CD14-positive monocyte (primary cell): Measurements from ENCODE around the gene THBS2. TPM values are rescaled to one million over a fixed set of nuclear protein-coding genes. Genes with fewer than 3 reads are reported as not detected.

Experiments
- DNase-seq, 3 donors: peaks; one replicate each; pipeline ENCODE4 v3.0.0-alpha.2; 2011 to 2022
- H2AFZ ChIP-seq: 2 replicates; pipeline ENCODE4 v1.6.0; 2012; ENCODE audit warnings: mild to moderate bottlenecking, low read depth, low read length, inconsistent platforms; ENCODE audit not compliant: insufficient read depth, poor library complexity, severe bottlenecking
- H3K27ac ChIP-seq, 2 donors: 1 replicate in 1 of 2; 2 replicates in 1 of 2; pipeline ENCODE4 v1.5.1; 2012 to 2013; ENCODE audit warnings: low read length in 2 of 2, control low read depth in 1 of 2, inconsistent platforms in 1 of 2, low read depth in 1 of 2, mild to moderate bottlenecking in 1 of 2
- H3K27me3 ChIP-seq, 2 donors: one replicate each; pipeline versions ENCODE4 v1.6.0 to v1.6.1; 2011 to 2013; ENCODE audit warnings: low read length in 2 of 2; ENCODE audit not compliant: control insufficient read depth in 2 of 2, insufficient read depth in 2 of 2
- H3K36me3 ChIP-seq, 2 donors: replicated peaks in 1 of 2; 1 replicate in 1 of 2; 2 replicates in 1 of 2; pipeline versions ENCODE4 v1.5.1 to v1.6.1; 2012 to 2013; ENCODE audit warnings: low read length in 2 of 2, control low read depth in 1 of 2, inconsistent platforms in 1 of 2, mild to moderate bottlenecking in 1 of 2; ENCODE audit not compliant: insufficient read depth in 2 of 2, control insufficient read depth in 1 of 2
- H3K4me1 ChIP-seq, 2 donors: 1 replicate in 1 of 2; 2 replicates in 1 of 2; pipeline versions ENCODE4 v1.5.1 to v1.6.1; 2012 to 2013; ENCODE audit warnings: low read length in 2 of 2, control low read depth in 1 of 2, inconsistent platforms in 1 of 2, mild to moderate bottlenecking in 1 of 2, moderate library complexity in 1 of 2; ENCODE audit not compliant: insufficient read depth in 2 of 2, control insufficient read depth in 1 of 2
- H3K4me2 ChIP-seq: replicated peaks from 2 replicates; pipeline ENCODE3; 2012; ENCODE audit warnings: low read length, moderate library complexity, mild to moderate bottlenecking; ENCODE audit not compliant: poor library complexity, severe bottlenecking; ENCODE audit errors: extremely low read depth
- H3K4me3 ChIP-seq, 3 experiments: fragments of 200-600 bp in 1 of 3; sonication (generic) in 1 of 3; replicated peaks in 1 of 3; 1 replicate in 2 of 3; 2 replicates in 1 of 3; pipeline ENCODE4 v1.5.1; 2011 to 2013; ENCODE audit warnings: low read length in 3 of 3, mild to moderate bottlenecking in 3 of 3, control low read depth in 2 of 3, low read depth in 2 of 3, inconsistent platforms in 1 of 3, moderate library complexity in 1 of 3
- H3K79me2 ChIP-seq: 2 replicates; pipeline ENCODE4 v1.6.0; 2012; ENCODE audit warnings: mild to moderate bottlenecking, control low read depth, inconsistent platforms, low read length, moderate library complexity; ENCODE audit not compliant: insufficient read depth
- H3K9ac ChIP-seq: 2 replicates; pipeline ENCODE4 v1.6.0; 2017; ENCODE audit warnings: low read length, mild to moderate bottlenecking; ENCODE audit not compliant: insufficient read depth, poor library complexity, severe bottlenecking
- H3K9me3 ChIP-seq, 2 donors: replicated peaks in 1 of 2; 1 replicate in 1 of 2; 2 replicates in 1 of 2; pipeline versions ENCODE4 v1.5.1 to v1.6.1; 2012 to 2013; ENCODE audit warnings: low read length in 2 of 2, control low read depth in 1 of 2; ENCODE audit not compliant: control insufficient read depth in 1 of 2, insufficient read depth in 1 of 2
- H4K20me1 ChIP-seq: 2 replicates; pipeline ENCODE4 v1.6.0; 2012; ENCODE audit warnings: mild to moderate bottlenecking, low read length, control low read depth, moderate library complexity; ENCODE audit not compliant: insufficient read depth
- H3K27ac Mint-ChIP-seq, 7 donors: one replicate each; pipeline ENCODE4 v1.8.0; 2020; ENCODE audit warnings: mild to moderate bottlenecking in 7 of 7, mixed read lengths in 7 of 7, moderate library complexity in 6 of 7, inconsistent platforms in 2 of 7
- H3K27me3 Mint-ChIP-seq, 3 donors: one replicate each; pipeline ENCODE4 v1.8.0; 2021 to 2022; ENCODE audit warnings: low read depth in 3 of 3, mild to moderate bottlenecking in 3 of 3, mixed read lengths in 3 of 3, moderate library complexity in 3 of 3, inconsistent platforms in 1 of 3
- H3K36me3 Mint-ChIP-seq, 2 donors: one replicate each; pipeline ENCODE4 v1.8.0; 2020; ENCODE audit warnings: mixed read lengths in 2 of 2, inconsistent platforms in 1 of 2, mild to moderate bottlenecking in 1 of 2
- H3K4me1 Mint-ChIP-seq: one replicate; pipeline ENCODE4 v1.8.0; 2020; ENCODE audit warnings: mild to moderate bottlenecking, mixed read lengths
- H3K4me3 Mint-ChIP-seq, 2 donors: one replicate each; pipeline ENCODE4 v1.8.0; 2020; ENCODE audit warnings: mild to moderate bottlenecking in 2 of 2, mixed read lengths in 2 of 2, moderate library complexity in 1 of 2
- H3K9me3 Mint-ChIP-seq, 7 donors: one replicate each; pipeline ENCODE4 v1.8.0; 2020 to 2022; ENCODE audit warnings: mixed read lengths in 7 of 7, mild to moderate bottlenecking in 6 of 7, moderate library complexity in 6 of 7, inconsistent platforms in 2 of 7
- WGBS: methylation state at CpG from one replicate; pipeline ENCODE4 v1.1.5; 2013; ENCODE audit warnings: missing lambda C conversion rate; ENCODE audit not compliant: insufficient coverage; 5-methylcytosine and 5-hydroxymethylcytosine counted together
- intact Hi-C, 2 donors: fragments of 100-400 bp; cut with micrococcal nuclease; formaldehyde crosslinking; loops; one replicate each; pipeline versions ENCODE4 v1.15.0 to v1.15.1; 2023
- polyA plus RNA-seq, 3 donors: library from polyadenylated mRNA; depleted of rRNA in 1 of 3; unstranded in 2 of 3; stranded (reverse) in 1 of 3; fragments of 300-500 nt in 2 of 3; fragments of >200 nt in 1 of 3; fragmentation: Illumina TruSeq in 2 of 3; gene quantifications; 1 replicate in 2 of 3; 2 replicates in 1 of 3; pipeline ENCODE4 v1.2.3, GENCODE V29; 2012 to 2021
- TF ChIP-seq, protein P1 (sequence below): fragments of 200-600 bp; IDR thresholded peaks from one replicate; pipeline ENCODE4 v1.8.0; 2022; ENCODE audit warnings: antibody characterized with exemption, mild to moderate bottlenecking

Gene THBS2
- polyA plus RNA-seq, 3 donors, result 0.01 to 0.03 TPM; not detected in 1

DNA sequence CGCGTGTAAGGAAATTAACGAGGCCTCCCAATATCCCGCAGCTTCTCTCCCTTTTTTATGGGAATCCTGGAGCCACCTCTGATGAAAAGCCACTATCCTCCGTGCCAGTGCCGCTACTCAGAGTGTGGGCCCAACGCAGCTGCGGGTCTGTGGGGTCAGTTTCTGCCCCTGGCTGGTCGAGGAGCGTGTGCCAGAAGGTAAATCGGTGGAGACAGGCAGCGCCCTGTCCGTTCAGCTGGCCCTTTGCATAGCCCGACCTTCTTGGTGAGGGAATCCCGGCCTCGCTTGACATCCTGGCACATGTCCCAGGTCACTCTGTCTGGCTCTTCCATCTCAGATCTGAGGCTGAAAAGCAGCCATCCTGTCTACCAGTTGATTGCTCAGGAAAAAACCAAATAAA, 4.6 kb downstream of the THBS2 start:
- Histone ChIP-seq H3K27me3 (peaks cover 30 to 43% of the 10 kb centered on the region in 2 donors), H3K4me3 (no peak overlapping the region), H3K36me3 (no peaks in the 10 kb centered on the region), H3K4me2 (no peak overlapping the region), H3K9me3 (peaks cover 14 to 15% of the 10 kb centered on the region in 2 donors), H3K27ac (no peak overlapping the region), H3K9ac (no peak overlapping the region), H2AFZ (no peak overlapping the region), H3K79me2 (no peaks in the 10 kb centered on the region), H4K20me1 (no peaks in the 10 kb centered on the region), H3K4me1 (peaks cover 0 to 9% of the 10 kb centered on the region in 2 donors)
- no peak overlapping the region for H3K4me3 Mint-ChIP-seq
- peaks cover 0 to 6% of the 10 kb centered on the region in 2 donors for H3K36me3 Mint-ChIP-seq
- no peak overlapping the region for H3K27ac Mint-ChIP-seq
- H3K4me1 Mint-ChIP-seq, result peaks cover 20% of the 10 kb centered on the region
- peaks cover 9 to 23% (median 14%) of the 10 kb centered on the region in 7 donors for H3K9me3 Mint-ChIP-seq
- intact Hi-C loops, result no loop called here
- 98% methylated on average over 16 of the region's 16 CpGs for WGBS
- H3K27me3 Mint-ChIP-seq, result peaks cover 44 to 46% (median 45%) of the 10 kb centered on the region in 3 donors
- TF ChIP-seq, protein P1, sequence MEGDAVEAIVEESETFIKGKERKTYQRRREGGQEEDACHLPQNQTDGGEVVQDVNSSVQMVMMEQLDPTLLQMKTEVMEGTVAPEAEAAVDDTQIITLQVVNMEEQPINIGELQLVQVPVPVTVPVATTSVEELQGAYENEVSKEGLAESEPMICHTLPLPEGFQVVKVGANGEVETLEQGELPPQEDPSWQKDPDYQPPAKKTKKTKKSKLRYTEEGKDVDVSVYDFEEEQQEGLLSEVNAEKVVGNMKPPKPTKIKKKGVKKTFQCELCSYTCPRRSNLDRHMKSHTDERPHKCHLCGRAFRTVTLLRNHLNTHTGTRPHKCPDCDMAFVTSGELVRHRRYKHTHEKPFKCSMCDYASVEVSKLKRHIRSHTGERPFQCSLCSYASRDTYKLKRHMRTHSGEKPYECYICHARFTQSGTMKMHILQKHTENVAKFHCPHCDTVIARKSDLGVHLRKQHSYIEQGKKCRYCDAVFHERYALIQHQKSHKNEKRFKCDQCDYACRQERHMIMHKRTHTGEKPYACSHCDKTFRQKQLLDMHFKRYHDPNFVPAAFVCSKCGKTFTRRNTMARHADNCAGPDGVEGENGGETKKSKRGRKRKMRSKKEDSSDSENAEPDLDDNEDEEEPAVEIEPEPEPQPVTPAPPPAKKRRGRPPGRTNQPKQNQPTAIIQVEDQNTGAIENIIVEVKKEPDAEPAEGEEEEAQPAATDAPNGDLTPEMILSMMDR, result no peak
- DNase-seq, result no peak

DNA sequence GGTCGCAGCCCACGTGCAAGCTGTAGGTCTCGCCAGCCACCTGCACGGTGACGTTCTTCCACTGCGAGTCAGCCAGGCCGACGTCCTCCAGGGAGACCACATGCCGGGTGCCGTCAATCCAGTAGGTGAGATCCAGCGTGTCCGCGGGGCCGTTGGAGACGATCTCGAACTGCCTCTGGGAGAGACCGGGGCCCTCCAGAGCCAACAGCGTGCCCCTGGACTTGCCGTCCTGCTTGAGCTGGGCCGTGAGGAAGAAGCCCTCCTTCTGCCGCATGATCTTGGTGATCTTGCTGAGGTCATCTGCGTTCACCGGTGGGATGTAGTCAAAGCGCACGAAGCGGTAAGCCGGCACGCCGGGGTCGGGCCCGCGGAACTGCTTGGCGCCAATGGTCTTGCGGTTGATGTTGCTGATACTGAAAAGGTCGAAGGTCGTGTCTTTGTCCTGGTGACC, 5.1 kb downstream of the THBS2 start:
- peak overlapping the region in 1 of 7 donors; percentile 57 for H3K27ac Mint-ChIP-seq
- Histone ChIP-seq H3K36me3 (no peaks in the 10 kb centered on the region), H3K27ac (no peak overlapping the region), H3K4me2 (no peak overlapping the region), H3K9ac (no peak overlapping the region), H3K9me3 (peaks cover 14 to 15% of the 10 kb centered on the region in 2 donors), H2AFZ (no peak overlapping the region), H4K20me1 (no peaks in the 10 kb centered on the region), H3K4me3 (no peak overlapping the region), H3K4me1 (peaks cover 0 to 4% of the 10 kb centered on the region in 2 donors), H3K79me2 (no peaks in the 10 kb centered on the region), H3K27me3 (peaks cover 25 to 38% of the 10 kb centered on the region in 2 donors)
- no peak for DNase-seq
- peaks cover 9 to 23% (median 13%) of the 10 kb centered on the region in 7 donors for H3K9me3 Mint-ChIP-seq
- TF ChIP-seq, protein P1, result no peak
- intact Hi-C loops, result no loop called here
- H3K36me3 Mint-ChIP-seq, result peaks cover 0 to 6% of the 10 kb centered on the region in 2 donors
- peaks cover 15% of the 10 kb centered on the region for H3K4me1 Mint-ChIP-seq
- peaks cover 39 to 41% (median 40%) of the 10 kb centered on the region in 3 donors for H3K27me3 Mint-ChIP-seq
- 96% methylated on average over 36 of the region's 36 CpGs for WGBS
- peak overlapping the region in 1 of 2 donors; percentile 1 for H3K4me3 Mint-ChIP-seq
